GM19099 (cell line): ENCODE results near the gene STON2.

ENCODE experiments used
- POLR2A ChIP-seq: IDR thresholded peaks from 3 replicates; pipeline ENCODE4 v1.6.1; 2011; ENCODE audit warnings: low read depth; ENCODE audit not compliant: insufficient read length; ENCODE audit errors: extremely low read depth

STON2 gene

DNA sequence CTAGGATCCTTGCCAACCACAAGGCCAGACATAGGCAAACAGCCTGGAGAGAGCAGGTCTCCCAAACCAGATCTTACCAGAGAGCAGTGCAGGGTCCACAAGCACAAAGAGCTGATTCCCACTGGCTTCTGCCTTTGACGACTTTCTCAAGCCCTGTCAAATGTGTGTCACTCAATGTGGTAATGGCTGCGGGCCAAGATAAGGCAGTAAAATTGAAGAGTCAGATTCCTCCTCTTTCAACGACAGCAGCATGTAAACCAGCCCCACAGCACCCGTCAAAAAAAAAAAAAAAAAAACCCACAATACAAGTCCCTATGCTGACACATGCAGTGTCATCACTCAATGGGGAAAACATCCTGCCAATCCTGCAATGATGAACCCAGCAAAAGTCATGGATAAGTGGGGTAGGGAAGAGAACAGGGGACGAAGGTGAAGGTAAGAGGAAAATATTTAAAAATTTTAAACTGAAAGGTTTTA is at the start of gene STON2:
Gene STON2, minus strand, starts transcription at position 123 of the 477 bp plus-strand sequence. CDS start 1,942 bp downstream, outside the sequence.
- no peak for TF ChIP-seq POLR2A

DNA sequence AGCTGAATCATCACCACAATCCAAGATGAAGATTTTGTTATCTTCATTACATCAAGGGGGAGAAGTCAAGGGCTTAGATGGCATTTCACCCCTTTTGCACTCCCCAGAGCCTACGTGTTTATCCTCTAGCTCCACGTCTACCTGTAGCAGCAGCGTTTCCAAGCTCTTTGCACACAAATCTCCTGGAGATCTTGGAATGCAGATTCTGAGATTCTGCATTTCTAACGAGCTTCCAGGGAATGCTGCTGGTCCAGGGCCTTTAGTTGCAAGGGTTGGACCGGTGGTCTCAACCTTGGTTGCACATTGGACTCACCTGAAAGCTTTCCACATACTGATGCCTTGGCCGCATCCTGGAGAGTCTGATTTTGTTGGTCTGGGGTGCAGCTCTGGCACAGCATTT is 49.5 kb upstream of the STON2 start:
- TF ChIP-seq POLR2A, result no peak

DNA sequence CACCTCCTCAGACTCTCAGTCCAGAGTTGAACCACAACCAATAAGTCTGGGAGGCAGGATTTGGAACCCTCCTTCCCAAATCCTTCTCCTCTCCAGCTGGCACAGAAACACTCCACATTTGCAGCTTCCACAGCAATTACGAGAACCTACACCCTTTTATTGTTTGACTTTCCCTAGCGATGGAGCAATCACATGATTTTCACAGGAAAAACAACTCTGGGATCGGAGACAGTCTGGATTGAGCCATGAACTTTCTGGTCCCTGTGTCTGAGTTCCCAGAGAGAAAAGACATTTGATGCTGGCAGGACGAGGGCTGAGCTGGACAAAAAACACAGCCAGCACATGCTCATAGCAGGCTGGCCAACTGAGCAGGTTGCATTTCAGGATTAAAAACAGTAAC is 49.0 kb upstream of the STON2 start:
- no peak for TF ChIP-seq POLR2A

DNA sequence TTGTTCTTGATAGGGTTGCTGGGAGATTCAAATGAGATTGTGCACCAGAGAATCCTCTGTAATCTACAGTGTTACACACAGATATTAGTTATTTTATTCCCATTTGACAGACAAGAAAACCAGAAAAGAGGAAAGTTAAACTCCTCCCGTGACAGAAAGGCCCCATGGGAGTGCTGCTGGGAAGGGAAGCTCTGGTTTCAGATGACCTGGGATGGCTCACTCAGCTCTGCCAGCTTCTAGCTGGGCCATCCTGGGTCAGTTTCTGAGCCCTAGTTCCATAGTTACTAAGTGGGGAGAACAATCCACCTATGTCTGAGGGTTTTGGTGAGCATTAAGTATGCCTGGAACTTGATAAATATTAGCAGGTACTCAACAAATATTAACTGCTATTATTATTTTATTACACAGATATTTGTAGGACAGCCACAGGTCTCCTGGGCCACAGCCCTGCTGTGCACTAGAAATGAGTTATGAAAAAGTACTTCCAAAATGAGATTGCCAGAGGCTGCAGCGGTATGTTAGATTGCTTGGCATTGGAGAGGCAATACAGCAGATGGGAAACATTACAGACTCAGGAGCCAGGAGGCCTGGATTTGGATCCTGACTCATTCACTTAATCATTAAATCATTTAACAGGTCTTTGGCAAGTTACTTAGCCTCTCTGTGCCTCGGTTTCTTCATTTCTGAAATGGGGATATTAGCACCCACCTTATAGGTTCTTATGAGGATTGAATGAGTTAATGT is 47.1 kb upstream of the STON2 start:
- TF ChIP-seq POLR2A, result no peak

DNA sequence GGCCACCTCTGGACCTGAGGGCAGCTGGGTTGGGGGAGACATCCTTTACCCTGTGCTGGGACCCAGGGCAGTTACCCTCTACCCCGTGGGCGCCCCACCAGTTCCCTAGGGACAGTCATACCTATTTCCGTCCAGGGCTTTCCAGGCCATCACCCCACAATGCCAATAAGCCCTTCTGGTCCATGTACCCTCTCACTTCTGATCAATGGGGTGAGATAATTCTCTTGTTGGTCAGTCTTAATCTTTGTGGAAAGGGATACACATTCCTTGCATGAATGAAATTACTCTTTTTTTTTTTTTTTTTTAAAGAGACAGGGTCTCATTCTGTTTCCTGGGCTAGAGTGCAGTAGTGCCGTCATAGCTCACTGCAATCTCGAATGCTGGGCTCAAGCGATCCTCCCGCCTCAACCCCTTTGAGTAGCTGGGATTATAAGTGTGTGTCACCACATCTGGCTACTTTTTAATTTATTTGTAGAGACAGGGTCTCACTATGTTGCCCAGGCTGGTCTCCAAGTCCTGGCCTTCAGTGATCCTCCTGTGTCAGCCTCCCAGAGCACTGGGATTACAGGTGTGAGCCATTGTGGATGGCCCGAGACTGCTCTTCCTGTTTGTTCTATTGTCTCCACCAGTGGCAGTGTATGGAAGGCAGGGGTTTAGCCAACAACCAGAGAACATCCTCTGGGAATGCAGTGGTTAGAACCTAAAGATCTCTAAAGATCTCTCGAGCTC is 46.3 kb upstream of the STON2 start:
- TF ChIP-seq POLR2A, result no peak

GRCh38 chr14:81441626-81442134 is 41.6 kb upstream of the STON2 start:
- no peak for TF ChIP-seq POLR2A

DNA sequence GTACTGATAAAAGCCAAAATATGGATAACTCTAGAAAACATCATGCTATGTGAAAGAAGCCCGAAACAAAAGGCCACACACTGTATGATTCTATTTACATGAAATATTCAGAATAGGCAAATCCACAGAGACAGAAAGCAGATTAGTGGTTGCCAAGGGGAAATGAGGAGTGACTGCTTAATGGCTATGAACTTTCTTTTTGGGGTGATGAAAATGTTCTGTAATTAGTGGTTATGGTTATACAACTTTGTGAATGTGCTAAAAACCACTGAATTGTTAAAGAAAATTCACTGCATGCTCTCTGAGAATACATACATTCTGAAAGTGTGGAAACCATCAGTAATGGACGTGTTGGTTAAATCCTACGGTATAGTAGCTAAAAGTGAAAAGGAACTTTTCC is 39.9 kb upstream of the STON2 start:
- no peak for TF ChIP-seq POLR2A

DNA sequence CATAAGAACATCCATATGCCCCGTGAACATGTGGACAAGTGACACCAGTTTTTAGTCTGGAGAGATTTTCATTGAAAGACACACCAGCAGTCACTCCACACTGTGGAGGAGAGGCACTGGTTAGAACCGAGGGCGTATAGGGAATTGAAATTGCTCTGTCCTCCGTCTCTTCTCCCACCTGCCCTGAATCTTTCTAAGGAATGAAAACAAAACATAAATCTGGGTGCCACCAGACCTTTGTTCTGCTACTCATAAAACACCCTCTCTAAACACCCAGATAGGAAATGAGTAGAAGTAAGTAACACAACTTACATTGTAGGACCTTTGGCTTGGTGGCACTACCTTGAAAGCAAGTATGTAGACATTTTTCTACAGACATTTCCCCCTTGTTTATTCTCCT is 37.1 kb upstream of the STON2 start:
- no peak for TF ChIP-seq POLR2A

DNA sequence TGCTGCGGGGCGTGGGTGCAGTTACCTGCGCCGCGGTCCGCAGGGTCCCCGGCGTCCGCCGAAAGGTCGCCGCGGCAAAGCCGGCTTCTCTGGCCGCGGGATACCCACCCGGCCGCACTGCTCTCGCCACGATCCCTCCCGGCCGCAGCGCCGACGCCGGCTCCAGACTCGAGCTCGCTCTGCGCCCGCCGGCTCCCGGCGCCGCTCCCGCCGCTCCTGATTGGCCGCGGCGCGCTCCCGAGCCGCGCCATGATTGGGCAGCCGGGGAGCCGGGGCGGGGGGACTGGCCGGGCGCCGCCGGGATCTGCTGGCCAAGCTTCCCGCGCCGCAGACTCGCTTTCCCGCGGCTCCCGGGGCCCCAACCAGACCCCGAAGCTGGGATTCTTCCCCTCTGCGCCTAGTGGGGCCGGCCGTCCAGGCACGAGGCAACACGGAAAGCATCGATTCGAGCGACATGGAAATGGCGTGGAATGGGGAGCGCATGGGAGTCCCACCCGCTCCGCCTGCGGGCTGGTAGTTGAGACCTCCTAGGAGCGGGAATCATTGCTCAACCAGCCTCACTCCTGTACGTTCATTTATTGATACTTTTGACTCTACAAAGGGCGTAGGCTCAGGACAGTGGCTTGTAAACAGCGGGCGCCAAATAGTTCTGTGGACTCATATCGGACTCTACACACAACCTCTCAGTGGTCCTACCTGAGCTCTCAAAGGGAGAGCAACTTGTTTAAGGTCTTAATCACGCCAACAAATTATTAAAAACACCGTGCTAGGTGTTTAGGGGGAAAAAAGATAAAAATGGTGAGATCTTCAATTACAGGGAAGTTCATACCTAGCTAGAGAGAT is 36.4 kb upstream of the STON2 start:
- no peak for TF ChIP-seq POLR2A

GRCh38 chr14:81435391-81436295 is 35.5 kb upstream of the STON2 start:
- TF ChIP-seq POLR2A, result no peak

DNA sequence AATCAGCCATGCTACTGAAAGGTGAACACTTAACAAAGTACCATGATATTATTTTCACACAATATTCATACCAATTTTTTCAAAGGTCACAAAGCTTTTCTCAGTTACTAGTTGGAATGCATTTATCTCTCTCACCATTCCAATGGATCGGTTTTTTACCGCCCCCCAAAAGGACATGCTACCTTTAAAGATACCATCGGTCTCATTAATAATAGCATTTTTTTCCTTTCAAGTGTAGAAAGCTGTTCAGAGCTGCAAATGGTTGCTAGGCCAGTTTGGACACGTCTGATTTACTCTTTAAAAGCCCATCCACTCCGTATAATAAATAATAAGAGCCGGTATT is 34.9 kb upstream of the STON2 start:
- TF ChIP-seq POLR2A, result no peak

- no peak for TF ChIP-seq POLR2A
Observed at GRCh38 chr14:81434230-81434629, 34.1 kb upstream of the STON2 start.

DNA sequence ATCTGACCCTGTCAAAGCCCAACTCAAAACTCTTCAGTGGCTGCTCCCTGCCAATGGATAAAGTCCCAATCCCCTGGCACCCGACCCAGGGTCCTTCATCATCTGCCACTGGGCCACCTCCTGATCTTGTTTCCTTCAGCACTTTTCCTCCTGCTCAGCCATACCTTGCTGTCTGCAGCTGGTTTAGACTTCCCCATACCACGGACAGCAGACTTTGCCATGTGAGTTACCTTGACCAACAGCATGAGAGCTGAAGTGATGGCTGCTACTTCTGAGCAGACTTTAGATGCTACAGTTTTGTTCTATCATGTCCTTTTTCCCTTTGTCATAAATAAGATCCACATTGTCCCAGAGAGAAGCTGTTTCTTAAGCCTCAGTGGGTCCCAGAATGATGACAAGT is 33.3 kb upstream of the STON2 start:
- TF ChIP-seq POLR2A, result no peak

GRCh38 chr14:81432219-81432661 is 32.1 kb upstream of the STON2 start:
- no peak for TF ChIP-seq POLR2A
